K562 (cell line): ENCODE data around the gene GTF2IRD2. TPM values are rescaled to one million over a fixed set of nuclear protein-coding genes. Genes with fewer than 3 reads are reported as not detected.
"Not testable (repeated sequence)": the region's sequence is repeated elsewhere in the genome, so short reads cannot be mapped to it uniquely, and the experiment has no call there.

Source experiments
- CREB1 ChIP-seq, 2 experiments: sonication (generic) in 1 of 2; formaldehyde crosslinking in 1 of 2; IDR thresholded peaks; 2 replicates each; pipeline versions ENCODE4 v1.6.1 to v1.8.0; 2012 to 2022; ENCODE audit warnings: inconsistent platforms in 1 of 2, mild to moderate bottlenecking in 1 of 2, missing genetic modification reagents in 1 of 2, moderate library complexity in 1 of 2
- E2F3 ChIP-seq: fragments of 250-450 bp; sonication (Bioruptor Pico); IDR thresholded peaks from 2 replicates; pipeline ENCODE4 v1.4.0; 2020; ENCODE audit warnings: mild to moderate bottlenecking
- GABPA ChIP-seq: fragments of 200-800 bp; sonication (Bioruptor generic); conservative IDR thresholded peaks from 2 replicates; pipeline ENCODE4 v1.6.1; 2016; ENCODE audit warnings: low read depth, missing genetic modification characterization, missing compliant biosample characterization
- RREB1 ChIP-seq: fragments of 250-450 bp; sonication (Bioruptor Pico); IDR thresholded peaks from 2 replicates; pipeline ENCODE4 v1.4.0; 2020
- THAP12 ChIP-seq: fragments of 250-450 bp; sonication (Bioruptor Pico); IDR thresholded peaks from 2 replicates; pipeline ENCODE4 v1.9.0; 2021; ENCODE audit warnings: mild to moderate bottlenecking, inconsistent platforms
- ZBTB40 ChIP-seq, 2 experiments: fragments of 450-650 bp in 1 of 2; sonication (generic) in 1 of 2; formaldehyde crosslinking in 1 of 2; IDR thresholded peaks; 2 replicates each; pipeline versions ENCODE4 v1.7.1 to v1.9.0; 2016 to 2022; ENCODE audit warnings: inconsistent platforms in 1 of 2, mild to moderate bottlenecking in 1 of 2, missing genetic modification reagents in 1 of 2
- polyA plus RNA-seq, 8 experiments: library from polyadenylated mRNA; depleted of rRNA in 4 of 8; stranded (reverse) in 5 of 8; unstranded in 3 of 8; fragments of >200 nt; fragmentation: Nextera tagmentation in 2 of 8; fragmentation: Illumina TruSeq in 1 of 8; extraction: Ambion mirVana in 2 of 8; extraction: Trizol in 1 of 8; gene quantifications; 2 replicates each; pipeline versions ENCODE4 v1.2.1 to v1.2.3, GENCODE V29; 2011 to 2014; ENCODE audit warnings: inconsistent platforms in 1 of 8, missing spikeins in 1 of 8
- total RNA-seq, 7 experiments: library from RNA; depleted of rRNA in 6 of 7; stranded (reverse); fragments of >200 nt in 6 of 7; fragmentation: Illumina TruSeq in 2 of 7; extraction: Trizol in 2 of 7; gene quantifications; 2 replicates each; pipeline versions ENCODE4 v1.2.1 to v1.2.3, GENCODE V29; 2011 to 2021; ENCODE audit warnings: low replicate concordance in 1 of 7

GTF2IRD2 gene
- total and polyA plus RNA-seq, 9 of the 15 experiments (the other 6 are each of a cell fraction or from before 2014, with no cell fraction given): 1.9 to 9.7 (median 5.8) TPM

- peak; percentile 60 for TF ChIP-seq ZBTB40 (IDR thresholded peaks at IDR 0.05)
- TF ChIP-seq ZBTB40 (CRISPR knock-in tag; IDR thresholded peaks at IDR 0.05); CREB1 (IDR thresholded peaks at IDR 0.05): not testable (repeated sequence)
- 0 out of 2 replicates have a peak, but pooled peaks have one; percentile 45 for TF ChIP-seq THAP12 (CRISPR knock-in tag)
- peak; percentile 68 for TF ChIP-seq GABPA
- TF ChIP-seq RREB1 (CRISPR knock-in tag): 0 out of 2 replicates have a peak, but pooled peaks have one; percentile 57
- TF ChIP-seq E2F3 (CRISPR knock-in tag): 0 out of 2 replicates have a peak, but pooled peaks have one; percentile 35
- TF ChIP-seq CREB1 (CRISPR knock-in tag; IDR thresholded peaks at IDR 0.05): peak; percentile 74
Measured at GRCh38 chr7:74890158-74891123, 39.0 kb upstream of the GTF2IRD2 start (continued).
